ENCODE measurements around the gene PBX4.

Gene PBX4

GRCh38 chr19:19537075-19538048, 81.1 kb downstream of the PBX4 start:
- in situ Hi-C loops (cut with MboI; ENCODE audit: low sequenced_read_pairs): loop anchor here (5.0 to 25.0 kb wide), 2 partner anchors 105 to 425 kb away; partner anchors contain the start of gene GMIP
- H3K9me3 ChIP-seq: no peaks in the 10 kb centered on the region
- no peaks in the 10 kb centered on the region for H3K27me3 ChIP-seq (ENCODE audit: low read depth)
- no peak for DNase-seq (ENCODE audit: low spot score in 2 of 2)
- H3K4me1 ChIP-seq: no peaks in the 10 kb centered on the region
- no peak overlapping the region for H3K4me3 ChIP-seq
- no peaks in the 10 kb centered on the region for H3K36me3 ChIP-seq (replicated peaks)

DNA sequence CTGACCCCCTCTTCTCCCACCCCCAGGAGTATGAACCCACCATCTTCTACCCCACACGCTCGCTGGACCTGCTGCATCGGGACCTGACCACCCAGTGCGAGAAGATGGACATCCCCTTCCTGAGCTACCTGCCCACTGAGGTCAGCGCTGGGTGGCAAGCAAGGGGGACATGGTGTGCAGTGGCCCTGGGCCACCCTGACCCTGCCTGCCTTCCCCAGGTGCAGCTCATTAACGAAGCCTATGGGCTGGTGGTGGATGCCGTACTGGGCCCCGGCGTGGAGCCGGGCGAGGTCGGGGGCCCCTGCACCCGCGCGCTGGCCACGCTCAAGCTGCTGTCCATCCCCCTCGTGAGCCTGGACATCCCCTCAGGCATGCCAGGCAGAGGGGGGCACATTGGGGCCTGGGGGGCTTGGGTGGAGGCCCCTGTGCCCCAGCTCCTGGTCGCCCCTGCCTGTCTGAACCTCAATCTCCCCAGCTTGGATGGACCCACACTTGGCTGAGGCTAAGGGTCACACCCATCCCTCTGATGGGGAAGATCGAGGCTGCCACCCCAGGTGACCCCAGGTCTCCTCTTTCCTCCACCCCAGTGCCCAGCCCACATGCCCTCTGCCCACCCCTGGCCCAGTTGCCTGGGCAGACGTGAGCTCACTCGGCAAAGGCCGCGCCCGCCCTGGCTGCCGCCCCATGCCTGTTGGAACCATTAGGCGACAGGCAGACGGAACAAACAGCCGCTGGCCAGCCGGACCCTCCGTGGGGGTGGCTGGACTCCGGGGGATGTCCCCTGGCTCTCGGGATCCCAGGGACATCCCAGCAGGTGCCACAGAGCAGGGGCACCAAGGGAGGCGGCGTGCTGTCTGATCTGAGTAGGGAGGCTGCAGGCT, 82.9 kb downstream of the PBX4 start:
- H3K9me3 ChIP-seq: no peaks in the 10 kb centered on the region
- no peaks in the 10 kb centered on the region for H3K36me3 ChIP-seq (replicated peaks)
- no peaks in the 10 kb centered on the region for H3K4me1 ChIP-seq
- in situ Hi-C loops (cut with MboI; ENCODE audit: low sequenced_read_pairs): loop anchor here (5.0 to 25.0 kb wide), 2 partner anchors 107 to 427 kb away; partner anchors contain the start of gene GMIP
- no peak for DNase-seq (ENCODE audit: low spot score in 2 of 2)
- no peaks in the 10 kb centered on the region for H3K27me3 ChIP-seq (ENCODE audit: low read depth)
- H3K4me3 ChIP-seq: no peak overlapping the region

- DNase-seq (ENCODE audit: low spot score in 2 of 2): no peak
- Histone ChIP-seq H3K27me3 (ENCODE audit: low read depth) (no peaks in the 10 kb centered on the region), H3K9me3 (no peaks in the 10 kb centered on the region), H3K36me3 (replicated peaks) (no peaks in the 10 kb centered on the region), H3K4me1 (no peaks in the 10 kb centered on the region), H3K4me3 (no peak overlapping the region)
- in situ Hi-C loops (cut with MboI; ENCODE audit: low sequenced_read_pairs): loop anchor here (5.0 to 25.0 kb wide), 2 partner anchors 108 to 428 kb away; partner anchors contain the start of gene GMIP
Measured at GRCh38 chr19:19534556-19535265, 83.8 kb downstream of the PBX4 start.

GRCh38 chr19:19533841-19534240, 84.6 kb downstream of the PBX4 start:
- no peak overlapping the region for H3K4me3 ChIP-seq
- in situ Hi-C loops (cut with MboI; ENCODE audit: low sequenced_read_pairs): loop anchor here (25.0 kb wide), 1 partner anchor 428 kb away; no protein-coding TSS in a partner anchor
- no peaks in the 10 kb centered on the region for H3K4me1 ChIP-seq
- H3K36me3 ChIP-seq (replicated peaks): no peaks in the 10 kb centered on the region
- DNase-seq (ENCODE audit: low spot score in 2 of 2): no peak
- H3K9me3 ChIP-seq: no peaks in the 10 kb centered on the region
- H3K27me3 ChIP-seq (ENCODE audit: low read depth): no peaks in the 10 kb centered on the region

DNA sequence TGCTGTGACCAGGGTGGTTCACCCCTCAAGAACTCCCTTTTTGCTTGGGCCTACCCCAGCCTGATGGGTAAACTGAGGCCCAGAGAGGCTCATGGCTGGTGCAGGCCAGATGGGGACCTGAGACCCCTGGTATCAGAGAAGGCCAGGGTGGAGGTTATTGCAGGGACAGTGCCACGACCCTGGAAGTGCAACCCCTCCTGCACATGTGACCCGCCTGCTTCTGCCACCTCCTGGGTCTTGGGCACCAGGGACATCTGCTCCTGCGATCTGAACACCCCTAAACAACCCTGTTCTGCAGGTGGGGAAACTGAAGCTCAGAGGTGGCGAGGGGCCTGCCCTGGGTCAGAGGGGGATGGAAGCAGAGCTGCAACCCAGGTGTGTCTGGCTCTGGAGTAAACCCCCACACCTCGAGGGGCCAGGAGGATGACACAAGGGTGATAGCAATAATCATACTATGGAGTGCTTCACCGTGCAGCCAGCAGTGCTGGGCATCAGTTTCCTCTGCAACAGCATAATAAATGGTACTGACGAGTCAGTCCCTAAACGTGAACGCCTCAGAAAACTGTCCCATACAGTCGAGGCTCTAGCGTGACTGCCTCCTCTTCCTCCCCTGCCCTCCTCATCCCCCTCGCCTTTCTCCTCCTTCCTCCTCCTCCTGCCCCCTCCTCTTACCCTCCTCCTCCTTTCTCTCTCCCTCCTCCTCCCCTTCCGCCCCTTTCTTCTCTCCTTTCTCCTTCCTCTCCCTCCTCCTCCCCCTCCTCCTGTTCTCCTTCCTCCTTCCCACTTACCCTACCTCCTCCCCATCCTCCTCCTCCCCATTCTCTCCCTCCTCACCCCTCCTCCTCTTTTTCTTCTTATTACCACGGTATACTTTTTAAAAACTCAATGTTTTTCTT, 85.4 kb downstream of the PBX4 start:
- H3K27me3 ChIP-seq (ENCODE audit: low read depth): no peaks in the 10 kb centered on the region
- DNase-seq (ENCODE audit: low spot score in 2 of 2): no peak
- H3K4me1 ChIP-seq: no peaks in the 10 kb centered on the region
- H3K4me3 ChIP-seq: no peak overlapping the region
- peaks cover 4% of the 10 kb centered on the region for H3K36me3 ChIP-seq (replicated peaks)
- in situ Hi-C loops (cut with MboI; ENCODE audit: low sequenced_read_pairs): loop anchor here (25.0 kb wide), 1 partner anchor 429 kb away; no protein-coding TSS in a partner anchor
- no peaks in the 10 kb centered on the region for H3K9me3 ChIP-seq

DNA sequence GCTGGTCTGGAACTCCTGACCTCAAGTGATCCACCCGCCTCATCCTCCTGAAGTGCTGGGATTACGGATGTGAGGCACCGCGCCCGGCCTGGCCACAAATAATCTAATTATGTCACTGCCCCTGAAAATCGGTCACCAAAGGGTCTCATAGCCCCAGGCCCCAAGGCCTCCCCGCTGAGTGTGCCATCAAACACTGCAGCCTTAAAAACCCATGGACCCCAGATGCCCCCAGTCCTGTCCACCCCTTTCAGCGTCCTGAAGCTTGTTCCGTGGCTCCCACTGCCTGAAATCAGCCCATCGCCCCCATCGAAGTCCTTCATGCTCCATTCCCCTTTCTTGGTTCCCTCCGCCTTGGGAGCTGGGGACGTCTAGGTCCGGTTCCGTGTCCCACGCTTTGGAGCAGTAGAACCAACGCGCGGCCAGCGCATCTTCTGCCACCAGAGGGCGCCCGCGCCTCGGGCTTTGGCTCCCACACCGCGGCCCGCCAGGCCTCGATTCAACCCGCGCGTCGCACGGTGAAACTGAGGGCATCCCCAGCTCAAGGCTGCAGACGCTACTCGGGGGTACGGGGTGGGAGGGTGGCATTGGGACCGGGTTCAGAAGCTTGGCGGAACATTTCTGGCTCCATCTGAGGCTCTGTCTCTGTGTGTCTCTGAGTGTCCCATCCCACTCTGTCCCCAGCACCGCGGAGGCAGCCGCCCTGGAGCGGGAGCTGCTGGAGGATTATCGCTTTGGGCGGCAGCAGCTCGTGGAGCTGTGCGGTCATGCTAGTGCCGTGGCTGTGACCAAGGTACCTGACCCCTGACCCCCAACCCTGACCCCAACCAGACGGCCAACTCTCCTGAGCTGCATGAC, 86.3 kb downstream of the PBX4 start:
- Histone ChIP-seq H3K27me3 (ENCODE audit: low read depth) (no peaks in the 10 kb centered on the region), H3K4me1 (no peaks in the 10 kb centered on the region), H3K36me3 (replicated peaks) (peaks cover 13% of the 10 kb centered on the region), H3K9me3 (no peaks in the 10 kb centered on the region), H3K4me3 (no peak overlapping the region)
- in situ Hi-C loops (cut with MboI; ENCODE audit: low sequenced_read_pairs): loop anchor here (25.0 kb wide), 1 partner anchor 430 kb away; no protein-coding TSS in a partner anchor
- peak; percentile 44 to 89 for DNase-seq (ENCODE audit: low spot score in 2 of 2)

- no peak for DNase-seq (ENCODE audit: low spot score in 2 of 2)
- in situ Hi-C loops (cut with MboI; ENCODE audit: low sequenced_read_pairs): loop anchor here (25.0 kb wide), 1 partner anchor 431 kb away; no protein-coding TSS in a partner anchor
- Histone ChIP-seq H3K9me3 (no peaks in the 10 kb centered on the region), H3K27me3 (ENCODE audit: low read depth) (no peaks in the 10 kb centered on the region), H3K36me3 (replicated peaks) (peaks cover 13% of the 10 kb centered on the region), H3K4me3 (no peak overlapping the region), H3K4me1 (no peaks in the 10 kb centered on the region)
Measured at GRCh38 chr19:19530889-19531288, 87.6 kb downstream of the PBX4 start.

DNA sequence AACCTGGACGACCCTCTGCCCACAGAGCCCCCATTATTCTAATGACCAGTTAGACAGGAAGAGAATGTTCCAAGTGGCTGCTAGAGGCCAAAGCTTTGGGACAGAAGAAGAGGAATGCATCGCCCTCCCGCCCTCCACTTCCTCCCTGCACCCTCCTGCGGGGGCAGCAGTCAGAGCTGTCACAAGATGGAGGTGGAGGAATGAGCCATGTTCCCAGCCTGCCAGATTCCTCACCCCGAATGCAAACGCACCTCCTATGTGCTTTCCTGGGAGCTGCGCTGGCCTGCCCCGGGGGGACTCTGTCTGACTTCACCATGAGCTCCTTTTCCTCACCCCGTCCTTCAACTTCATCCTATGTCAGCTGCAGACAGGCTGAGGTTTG, 88.1 kb downstream of the PBX4 start:
- Histone ChIP-seq H3K4me3 (no peak overlapping the region), H3K36me3 (replicated peaks) (peaks cover 14% of the 10 kb centered on the region), H3K27me3 (ENCODE audit: low read depth) (no peaks in the 10 kb centered on the region), H3K9me3 (no peaks in the 10 kb centered on the region), H3K4me1 (no peaks in the 10 kb centered on the region)
- in situ Hi-C loops (cut with MboI; ENCODE audit: low sequenced_read_pairs): loop anchor here (25.0 kb wide), 1 partner anchor 432 kb away; no protein-coding TSS in a partner anchor
- no peak for DNase-seq (ENCODE audit: low spot score in 2 of 2)

- no peaks in the 10 kb centered on the region for H3K27me3 ChIP-seq (ENCODE audit: low read depth)
- no peak overlapping the region for H3K4me3 ChIP-seq
- in situ Hi-C loops (cut with MboI; ENCODE audit: low sequenced_read_pairs): loop anchor here (25.0 kb wide), 1 partner anchor 432 kb away; no protein-coding TSS in a partner anchor
- H3K9me3 ChIP-seq: no peaks in the 10 kb centered on the region
- H3K36me3 ChIP-seq (replicated peaks): peaks cover 17% of the 10 kb centered on the region
- H3K4me1 ChIP-seq: no peaks in the 10 kb centered on the region
- DNase-seq (ENCODE audit: low spot score in 2 of 2): no peak
Measured at GRCh38 chr19:19529783-19530422, 88.6 kb downstream of the PBX4 start.

GRCh38 chr19:19528721-19529490, 89.6 kb downstream of the PBX4 start, which contains the start of gene YJEFN3:
Gene YJEFN3, plus strand, starts transcription at chr19:19528911. Its CDS starts 22 bp downstream, at chr19:19528933.
- H3K36me3 ChIP-seq (replicated peaks): peaks cover 21% of the 10 kb centered on the region
- DNase-seq (ENCODE audit: low spot score in 2 of 2): no peak
- no peaks in the 10 kb centered on the region for H3K9me3 ChIP-seq
- no peak within 1 kb of the TSS for H3K4me3 ChIP-seq
- in situ Hi-C loops (cut with MboI; ENCODE audit: low sequenced_read_pairs): loop anchor here (25.0 kb wide), 1 partner anchor 433 kb away; no protein-coding TSS in a partner anchor
- no peaks in the 10 kb centered on the region for H3K27me3 ChIP-seq (ENCODE audit: low read depth)
- H3K4me1 ChIP-seq: no peaks in the 10 kb centered on the region

All from HAP-1 (cell line).